Prostate gland (tissue), 2 donors: ENCODE measurements around the gene FOSL1. TPM values are rescaled to one million over a fixed set of nuclear protein-coding genes. Genes with fewer than 3 reads are reported as not detected.

ENCODE experiments used
- DNase-seq: peaks from one replicate; pipeline ENCODE4 v3.0.0-alpha.2; 2019; ENCODE audit warnings: low spot score
- H3K27ac ChIP-seq, 2 donors: fragments of 200-600 bp; sonication (generic); 2 replicates each; pipeline ENCODE4 v1.5.1; 2017 to 2019
- H3K27me3 ChIP-seq: fragments of 200-600 bp; sonication (generic); replicated peaks from 2 replicates; pipeline ENCODE4 v1.5.1; 2019; ENCODE audit not compliant: insufficient read depth
- H3K36me3 ChIP-seq, 2 donors: fragments of 200-600 bp; sonication (generic); 1 replicate in 1 of 2; 2 replicates in 1 of 2; pipeline versions ENCODE4 v1.5.1 to v1.8.1; 2017 to 2019
- H3K4me1 ChIP-seq: fragments of 200-600 bp; sonication (generic); replicated peaks from 2 replicates; pipeline ENCODE4 v1.5.1; 2019
- H3K4me3 ChIP-seq, 2 donors: fragments of 200-600 bp; sonication (generic); 2 replicates each; pipeline ENCODE4 v1.5.1; 2017 to 2019
- H3K9me3 ChIP-seq: fragments of 200-600 bp; sonication (generic); 2 replicates; pipeline ENCODE4 v1.5.1; 2017
- CTCF ChIP-seq, 4 experiments: fragments of 200-600 bp in 2 of 4; fragments of 450-650 bp in 2 of 4; sonication (generic) in 2 of 4; IDR thresholded peaks; 1 replicate in 3 of 4; 2 replicates in 1 of 4; pipeline ENCODE4 v1.5.1; 2016 to 2019; ENCODE audit warnings: antibody characterized with exemption in 4 of 4, mild to moderate bottlenecking in 2 of 4, moderate library complexity in 2 of 4
- POLR2A ChIP-seq: fragments of 450-650 bp; IDR thresholded peaks from one replicate; pipeline ENCODE4 v1.6.1; 2016; ENCODE audit warnings: antibody characterized with exemption, mild to moderate bottlenecking
- POLR2AphosphoS5 ChIP-seq: sonication (generic); formaldehyde crosslinking; IDR thresholded peaks from one replicate; pipeline ENCODE4 v1.6.1; 2017; ENCODE audit warnings: antibody characterized with exemption
- whole genome bisulfite sequencing: methylation state at CpG from one replicate; pipeline ENCODE4 v1.1.5; 2018; 5-methylcytosine and 5-hydroxymethylcytosine counted together
- intact Hi-C: fragments of 100-400 bp; cut with DNase I; formaldehyde crosslinking; loops from one replicate; pipeline ENCODE4 v1.14.2; 2022
- total RNA-seq, 2 donors: library from RNA; depleted of rRNA; stranded (reverse); fragments of >200 nt; gene quantifications; one replicate each; pipeline ENCODE4 v1.1.0, GENCODE V29; 2016

Gene FOSL1
- total RNA-seq, 2 donors from 2014 or later, result 2.6 to 3.4 TPM

- 33% methylated on average over 4 of the region's 4 CpGs for WGBS
- Histone ChIP-seq H3K4me1 (no peaks in the 10 kb centered on the region), H3K36me3 (no peaks in the 10 kb centered on the region), H3K27me3 (no peaks in the 10 kb centered on the region), H3K9me3 (no peaks in the 10 kb centered on the region), H3K27ac (no peak overlapping the region), H3K4me3 (no peak overlapping the region)
- intact Hi-C loops, result no loop called here
- DNase-seq, result no peak
- TF ChIP-seq POLR2AphosphoS5 (no peak), POLR2A (no peak), CTCF (IDR thresholded peaks at IDR 0.05) (no peak)
Measured at GRCh38 chr11:65937766-65938165, 37.6 kb upstream of the FOSL1 start.

GRCh38 chr11:65934014-65934413 is 33.8 kb upstream of the FOSL1 start:
- Histone ChIP-seq H3K27me3 (no peaks in the 10 kb centered on the region), H3K4me3 (no peak overlapping the region), H3K27ac (no peak overlapping the region), H3K36me3 (no peaks in the 10 kb centered on the region), H3K4me1 (no peaks in the 10 kb centered on the region), H3K9me3 (no peaks in the 10 kb centered on the region)
- intact Hi-C loops, result no loop called here
- TF ChIP-seq CTCF (IDR thresholded peaks at IDR 0.05) (no peak), POLR2AphosphoS5 (no peak), POLR2A (no peak)
- DNase-seq, result no peak
- WGBS, result 33% methylated on average over 4 of the region's 4 CpGs

- Histone ChIP-seq H3K36me3 (no peaks in the 10 kb centered on the region), H3K9me3 (no peaks in the 10 kb centered on the region), H3K27me3 (no peaks in the 10 kb centered on the region), H3K27ac (no peak overlapping the region), H3K4me3 (no peak overlapping the region), H3K4me1 (no peaks in the 10 kb centered on the region)
- WGBS, result 42% methylated on average over 9 of the region's 9 CpGs
- TF ChIP-seq POLR2A (no peak), POLR2AphosphoS5 (no peak), CTCF (IDR thresholded peaks at IDR 0.05) (no peak)
- intact Hi-C loops, result no loop called here
- no peak for DNase-seq
Measured at GRCh38 chr11:65932558-65932919, 32.4 kb upstream of the FOSL1 start.

- no peak for DNase-seq
- 54% methylated on average over 13 of the region's 13 CpGs for WGBS
- no peak overlapping the region for H3K27ac ChIP-seq
Measured at GRCh38 chr11:65931773-65932557, 31.8 kb upstream of the FOSL1 start.

More at GRCh38 chr11:65931773-65932557, 31.8 kb upstream of the FOSL1 start:
- intact Hi-C loops, result no loop called here
- Histone ChIP-seq H3K4me1 (no peaks in the 10 kb centered on the region), H3K36me3 (no peaks in the 10 kb centered on the region), H3K27me3 (no peaks in the 10 kb centered on the region), H3K4me3 (no peak overlapping the region), H3K9me3 (no peaks in the 10 kb centered on the region)
- no peak for TF ChIP-seq POLR2A
- no peak for TF ChIP-seq POLR2AphosphoS5
- no peak for TF ChIP-seq CTCF (IDR thresholded peaks at IDR 0.05)
